ENCODE measurements around the gene TM4SF18.

- TF ChIP-seq, protein P1, sequence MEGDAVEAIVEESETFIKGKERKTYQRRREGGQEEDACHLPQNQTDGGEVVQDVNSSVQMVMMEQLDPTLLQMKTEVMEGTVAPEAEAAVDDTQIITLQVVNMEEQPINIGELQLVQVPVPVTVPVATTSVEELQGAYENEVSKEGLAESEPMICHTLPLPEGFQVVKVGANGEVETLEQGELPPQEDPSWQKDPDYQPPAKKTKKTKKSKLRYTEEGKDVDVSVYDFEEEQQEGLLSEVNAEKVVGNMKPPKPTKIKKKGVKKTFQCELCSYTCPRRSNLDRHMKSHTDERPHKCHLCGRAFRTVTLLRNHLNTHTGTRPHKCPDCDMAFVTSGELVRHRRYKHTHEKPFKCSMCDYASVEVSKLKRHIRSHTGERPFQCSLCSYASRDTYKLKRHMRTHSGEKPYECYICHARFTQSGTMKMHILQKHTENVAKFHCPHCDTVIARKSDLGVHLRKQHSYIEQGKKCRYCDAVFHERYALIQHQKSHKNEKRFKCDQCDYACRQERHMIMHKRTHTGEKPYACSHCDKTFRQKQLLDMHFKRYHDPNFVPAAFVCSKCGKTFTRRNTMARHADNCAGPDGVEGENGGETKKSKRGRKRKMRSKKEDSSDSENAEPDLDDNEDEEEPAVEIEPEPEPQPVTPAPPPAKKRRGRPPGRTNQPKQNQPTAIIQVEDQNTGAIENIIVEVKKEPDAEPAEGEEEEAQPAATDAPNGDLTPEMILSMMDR (IDR thresholded peaks at IDR 0.05) = no peak
- TF ChIP-seq POLR2A (IDR thresholded peaks at IDR 0.05) = no peak
Measured at GRCh38 chr3:149315694-149316093, 17.7 kb downstream of the TM4SF18 start.

Data from uterus (tissue), 2 donors.